GM12865 (cell line): ENCODE data around the gene RABGAP1L.

Experiments used
- DNase-seq: peaks from one replicate; pipeline ENCODE4 v3.0.0; 2010; ENCODE audit warnings: low read depth
- H3K4me3 ChIP-seq: 2 replicates; pipeline ENCODE4 v1.5.1; 2011; ENCODE audit warnings: mild to moderate bottlenecking, low read depth, low read length, control low read depth
- TF ChIP-seq, protein P1 (sequence below): IDR thresholded peaks from 2 replicates; pipeline ENCODE4 v1.5.1; 2011; ENCODE audit warnings: low read length, control low read depth, low read depth, inconsistent platforms; ENCODE audit not compliant: insufficient read depth; ENCODE audit errors: missing control alignments

RABGAP1L gene

DNA sequence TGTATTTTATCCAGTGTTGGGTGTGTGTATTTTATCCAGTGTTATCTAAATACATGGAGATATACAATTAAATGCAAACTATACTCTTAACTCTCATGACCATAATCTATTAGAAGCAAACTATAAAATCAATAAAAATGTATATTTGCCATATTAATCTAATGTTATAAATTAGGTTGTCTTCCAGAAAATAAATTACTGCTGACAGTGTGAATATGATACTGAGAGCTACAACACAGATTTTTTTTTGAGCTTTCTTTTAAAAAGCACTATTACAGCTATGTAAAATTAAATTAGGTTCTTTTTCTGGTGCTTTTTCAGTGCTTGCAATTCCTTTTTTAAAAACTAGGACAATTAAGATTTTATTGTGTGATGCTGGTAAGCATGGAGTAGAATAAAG, 269.4 kb downstream of the RABGAP1L start:
- no peak for DNase-seq
- TF ChIP-seq, protein P1, sequence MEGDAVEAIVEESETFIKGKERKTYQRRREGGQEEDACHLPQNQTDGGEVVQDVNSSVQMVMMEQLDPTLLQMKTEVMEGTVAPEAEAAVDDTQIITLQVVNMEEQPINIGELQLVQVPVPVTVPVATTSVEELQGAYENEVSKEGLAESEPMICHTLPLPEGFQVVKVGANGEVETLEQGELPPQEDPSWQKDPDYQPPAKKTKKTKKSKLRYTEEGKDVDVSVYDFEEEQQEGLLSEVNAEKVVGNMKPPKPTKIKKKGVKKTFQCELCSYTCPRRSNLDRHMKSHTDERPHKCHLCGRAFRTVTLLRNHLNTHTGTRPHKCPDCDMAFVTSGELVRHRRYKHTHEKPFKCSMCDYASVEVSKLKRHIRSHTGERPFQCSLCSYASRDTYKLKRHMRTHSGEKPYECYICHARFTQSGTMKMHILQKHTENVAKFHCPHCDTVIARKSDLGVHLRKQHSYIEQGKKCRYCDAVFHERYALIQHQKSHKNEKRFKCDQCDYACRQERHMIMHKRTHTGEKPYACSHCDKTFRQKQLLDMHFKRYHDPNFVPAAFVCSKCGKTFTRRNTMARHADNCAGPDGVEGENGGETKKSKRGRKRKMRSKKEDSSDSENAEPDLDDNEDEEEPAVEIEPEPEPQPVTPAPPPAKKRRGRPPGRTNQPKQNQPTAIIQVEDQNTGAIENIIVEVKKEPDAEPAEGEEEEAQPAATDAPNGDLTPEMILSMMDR = no peak
- no peak overlapping the region for H3K4me3 ChIP-seq

DNA sequence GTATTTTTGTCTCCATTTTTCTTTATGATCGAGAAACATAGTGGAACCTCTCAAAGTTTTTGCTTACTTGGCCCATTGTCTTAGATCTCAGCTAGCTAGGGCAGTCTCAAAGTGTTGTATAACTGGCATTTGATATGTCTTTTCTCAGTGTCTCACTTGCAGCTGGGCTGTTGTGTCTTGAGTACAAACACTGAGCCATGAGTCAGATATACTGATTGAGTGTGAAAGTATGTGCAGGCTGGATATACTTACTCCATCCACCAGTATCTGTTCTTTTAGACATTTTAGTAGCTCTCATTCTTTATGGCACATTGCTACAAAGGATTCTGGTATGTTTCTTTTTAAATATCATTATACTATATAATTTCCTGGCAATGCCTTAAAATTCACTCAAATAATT, 274.1 kb downstream of the RABGAP1L start:
- H3K4me3 ChIP-seq = no peak overlapping the region
- TF ChIP-seq, protein P1 = no peak
- no peak for DNase-seq

- DNase-seq = no peak
- TF ChIP-seq, protein P1 = no peak
- H3K4me3 ChIP-seq = no peak overlapping the region
Observed at GRCh38 chr1:174445351-174445750, 286.0 kb downstream of the RABGAP1L start.

DNA sequence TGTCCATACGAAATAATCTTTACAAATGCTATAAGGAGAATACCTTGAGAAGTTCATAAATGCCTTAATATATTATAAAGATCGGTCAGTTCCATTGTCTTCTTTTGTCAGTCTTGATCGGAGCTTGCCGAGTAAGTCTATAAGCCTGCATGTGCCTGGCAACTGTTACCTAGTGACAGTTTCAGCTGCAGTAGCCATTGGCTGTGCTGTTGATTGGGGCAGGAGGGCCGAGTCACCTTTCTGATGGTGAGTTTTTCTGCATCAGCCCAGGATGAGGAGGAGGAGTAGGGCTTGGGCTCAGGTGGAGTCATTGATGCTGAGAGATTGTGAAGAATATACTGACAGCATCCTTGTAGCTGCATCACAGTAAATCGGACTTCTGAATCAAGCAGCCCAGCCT, 286.5 kb downstream of the RABGAP1L start:
- DNase-seq = no peak
- TF ChIP-seq, protein P1 = no peak

DNA sequence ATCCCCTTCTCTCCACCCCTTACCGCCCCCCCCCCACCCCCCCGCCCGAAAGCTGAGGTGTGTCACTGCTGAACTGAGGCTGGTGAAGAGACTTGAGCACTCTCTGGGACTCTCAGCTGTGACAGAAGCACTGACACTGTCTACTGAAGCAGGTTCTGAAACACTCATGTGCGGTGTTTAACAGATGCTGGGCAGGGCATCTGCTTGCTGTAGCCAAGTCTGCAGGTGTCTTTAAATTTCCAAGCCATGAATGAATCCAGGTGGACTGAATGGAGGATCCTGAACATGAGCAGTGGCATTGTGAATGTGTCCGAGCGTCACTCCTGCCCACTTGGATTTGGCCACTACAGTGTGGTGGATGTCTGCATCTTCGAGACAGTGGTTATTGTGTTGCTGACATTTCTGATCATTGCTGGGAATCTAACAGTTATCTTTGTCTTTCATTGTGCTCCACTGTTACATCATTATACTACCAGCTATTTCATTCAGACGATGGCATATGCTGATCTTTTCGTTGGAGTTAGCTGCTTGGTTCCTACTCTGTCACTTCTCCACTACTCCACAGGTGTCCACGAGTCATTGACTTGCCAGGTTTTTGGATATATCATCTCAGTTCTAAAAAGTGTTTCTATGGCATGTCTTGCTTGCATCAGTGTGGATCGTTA, 288.7 kb downstream of the RABGAP1L start, which contains the start of gene GPR52:
TSS of gene GPR52 (plus strand) at position 99 of the 665 bp plus-strand sequence. CDS start at position 247, 148 bp downstream.
- H3K4me3 ChIP-seq = no peak within 1 kb of the TSS
- TF ChIP-seq, protein P1 = no peak
- no peak for DNase-seq

More for the DNA sequence above, 286.5 kb downstream of the RABGAP1L start:
- H3K4me3 ChIP-seq = no peak overlapping the region

DNA sequence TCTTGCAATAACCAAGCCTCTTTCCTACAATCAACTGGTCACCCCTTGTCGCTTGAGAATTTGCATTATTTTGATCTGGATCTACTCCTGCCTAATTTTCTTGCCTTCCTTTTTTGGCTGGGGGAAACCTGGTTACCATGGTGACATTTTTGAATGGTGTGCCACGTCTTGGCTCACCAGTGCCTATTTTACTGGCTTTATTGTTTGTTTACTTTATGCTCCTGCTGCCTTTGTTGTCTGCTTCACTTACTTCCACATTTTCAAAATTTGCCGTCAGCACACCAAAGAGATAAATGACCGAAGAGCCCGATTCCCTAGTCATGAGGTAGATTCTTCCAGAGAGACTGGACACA, 289.2 kb downstream of the RABGAP1L start:
- no peak overlapping the region for H3K4me3 ChIP-seq
- TF ChIP-seq, protein P1 = no peak
- no peak for DNase-seq

GRCh38 chr1:174448974-174449373, 289.7 kb downstream of the RABGAP1L start:
- TF ChIP-seq, protein P1 = no peak
- no peak for DNase-seq
- no peak overlapping the region for H3K4me3 ChIP-seq
